ELF-1 (cell line): ENCODE results near the gene CSNK2B.

Experiments
- DNase-seq: peaks from one replicate; pipeline ENCODE4 v3.0.0-alpha.2; 2016; ENCODE audit warnings: low read depth, low spot score

Gene CSNK2B

GRCh38 chr6:31710523-31711219, 44.8 kb downstream of the CSNK2B start:
- DNase-seq: no peak

GRCh38 chr6:31711233-31711632, 45.4 kb downstream of the CSNK2B start:
- no peak for DNase-seq

GRCh38 chr6:31712296-31712695, 46.4 kb downstream of the CSNK2B start:
- DNase-seq: no peak

- no peak for DNase-seq
Observed at GRCh38 chr6:31713465-31713864, 47.6 kb downstream of the CSNK2B start.

- peak; percentile 80 for DNase-seq
Observed at GRCh38 chr6:31713991-31714684, 48.3 kb downstream of the CSNK2B start.

GRCh38 chr6:31715022-31715958, 49.4 kb downstream of the CSNK2B start, which contains the start of gene LY6G6D:
TSS of gene LY6G6D (plus strand) at chr6:31715348. CDS start at chr6:31715356, 8 bp downstream.
- DNase-seq: peak; percentile 18

GRCh38 chr6:31717499-31718222, 51.8 kb downstream of the CSNK2B start:
- DNase-seq: peak; percentile 77

GRCh38 chr6:31718265-31718664, 52.4 kb downstream of the CSNK2B start:
- DNase-seq: peak; percentile 84

- DNase-seq: no peak
Observed at GRCh38 chr6:31719001-31719400, 53.1 kb downstream of the CSNK2B start.
